SH-SY5Y (cell line): ENCODE data around the gene SCT.

ENCODE experiments used
- GATA2 ChIP-seq: IDR thresholded peaks from 2 replicates; pipeline ENCODE4 v1.6.1; 2011; ENCODE audit warnings: mild to moderate bottlenecking, low read depth, low read length
- GATA3 ChIP-seq: IDR thresholded peaks from 2 replicates; pipeline ENCODE4 v1.6.1; 2011; ENCODE audit warnings: low read depth, mild to moderate bottlenecking, low read length, moderate library complexity

- TF ChIP-seq GATA2 (no peak), GATA3 (no peak)
Measured at GRCh38 chr11:673866-674265, 46.9 kb upstream of the SCT start.
